Left cardiac atrium (tissue), 4 donors: Measurements from ENCODE around the gene NTHL1. TPM values are rescaled to one million over a fixed set of nuclear protein-coding genes. Genes with fewer than 3 reads are reported as not detected.
"Not testable (repeated sequence)": the region's sequence is repeated elsewhere in the genome, so short reads cannot be mapped to it uniquely, and the experiment has no call there.

Source experiments
- ATAC-seq, 2 donors: fragments of 200-7000 bp; cut with Tn5 transposase; one replicate each; pipeline ENCODE4 v1.9.1; 2020; ENCODE audit warnings: mild to moderate bottlenecking in 2 of 2, moderate library complexity in 2 of 2
- DNase-seq: peaks from one replicate; pipeline ENCODE4 v3.0.0-alpha.2; 2020
- intact Hi-C, 2 donors: fragments of 100-400 bp; cut with DNase I; formaldehyde crosslinking; loops; one replicate each; pipeline versions ENCODE4 v1.14.1 to v1.15.1; 2022 to 2023
- total RNA-seq, 2 donors: library from RNA; stranded (reverse); fragmentation: NEBNext Ultra II Directional; extraction: Animal tissue kit (Norgen Biotek cat#: 25700); gene quantifications; one replicate each; pipeline ENCODE4 v1.2.1, GENCODE V29; 2021
- donor health status: DM: no; HTN: yes; CAD: no.
- donor health status: DM: no; HTN: yes; CAD: no; lungs with severe emphysema.
- donor health status: DM: yes; HTN: yes; CAD: no.
- donor health status: Dilated cardiomyopathy.

The NTHL1 gene
- total RNA-seq, 2 donors from 2014 or later, result 5.7 to 16.6 TPM

DNA sequence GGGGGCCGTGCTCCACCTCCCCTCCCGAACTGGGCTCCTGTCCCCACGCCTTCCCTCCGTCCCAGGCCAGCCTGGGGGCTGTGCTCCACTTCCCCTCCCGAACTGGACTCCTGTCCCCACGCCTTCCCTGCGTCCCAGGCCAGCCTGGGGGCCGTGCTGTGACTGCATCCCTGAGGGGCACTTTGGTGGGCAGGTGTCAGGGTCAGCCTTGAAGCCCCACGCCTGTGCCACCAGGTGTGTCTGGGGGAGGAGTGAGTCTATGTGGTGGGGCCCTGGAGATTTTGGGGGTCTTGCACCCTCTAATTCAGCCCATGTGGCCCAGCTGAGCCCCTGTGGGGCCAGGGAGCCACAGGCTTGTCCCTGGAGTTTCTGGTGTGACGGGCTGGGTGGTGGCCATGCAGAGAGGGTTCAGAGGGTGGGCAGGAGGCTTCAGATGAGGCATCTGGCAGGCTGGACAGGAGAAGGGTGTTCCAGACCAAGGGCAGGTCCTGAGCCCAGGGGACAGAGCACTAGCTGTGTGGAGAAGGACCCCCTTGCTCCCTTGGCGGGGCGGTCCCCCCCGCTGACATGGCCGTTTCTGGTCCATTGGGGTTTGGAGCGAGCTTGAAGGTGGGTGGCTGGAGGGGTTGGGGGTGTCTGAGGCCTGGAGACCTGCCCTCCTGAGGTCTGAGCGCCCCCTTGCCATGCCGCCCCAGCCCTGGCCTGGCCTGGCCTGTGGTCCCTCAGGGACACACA, 12.8 kb downstream of the NTHL1 start:
- intact Hi-C loops, result no loop called here
- peak; percentile 24 for DNase-seq
- ATAC-seq, result no peak

DNA sequence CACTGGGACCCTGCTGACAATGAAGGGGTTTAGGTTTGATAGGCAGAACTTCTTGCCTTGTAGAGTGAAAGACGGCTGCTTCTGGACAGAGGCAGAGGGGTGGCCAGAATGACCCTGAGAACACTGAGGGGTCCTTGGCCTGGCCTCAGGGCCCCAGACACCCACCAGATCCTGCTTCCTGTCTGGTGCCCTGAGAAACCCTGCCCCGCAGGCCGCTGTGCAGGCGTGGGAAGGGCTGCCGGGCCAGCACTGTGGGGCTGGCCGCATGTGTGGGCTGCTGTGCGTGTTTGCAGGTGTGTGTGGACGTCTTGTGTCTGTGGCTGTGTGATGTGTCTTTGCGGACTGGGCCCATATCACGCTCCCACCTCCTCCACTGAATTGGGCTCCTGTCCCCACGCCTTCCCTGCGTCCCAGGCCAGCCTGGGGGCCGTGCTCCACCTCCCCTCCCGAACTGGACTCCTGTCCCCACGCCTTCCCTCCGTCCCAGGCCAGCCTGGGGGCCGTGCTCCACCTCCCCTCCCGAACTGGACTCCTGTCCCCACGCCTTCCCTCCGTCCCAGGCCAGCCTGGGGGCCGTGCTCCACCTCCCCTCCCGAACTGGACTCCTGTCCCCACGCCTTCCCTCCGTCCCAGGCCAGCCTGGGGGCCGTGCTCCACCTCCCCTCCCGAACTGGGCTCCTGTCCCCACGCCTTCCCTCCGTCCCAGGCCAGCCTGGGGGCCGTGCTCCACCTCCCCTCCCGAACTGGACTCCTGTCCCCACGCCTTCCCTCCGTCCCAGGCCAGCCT, 13.5 kb downstream of the NTHL1 start:
- ATAC-seq, intact Hi-C loops: not testable (repeated sequence)
- peak; percentile 26 for DNase-seq

DNA sequence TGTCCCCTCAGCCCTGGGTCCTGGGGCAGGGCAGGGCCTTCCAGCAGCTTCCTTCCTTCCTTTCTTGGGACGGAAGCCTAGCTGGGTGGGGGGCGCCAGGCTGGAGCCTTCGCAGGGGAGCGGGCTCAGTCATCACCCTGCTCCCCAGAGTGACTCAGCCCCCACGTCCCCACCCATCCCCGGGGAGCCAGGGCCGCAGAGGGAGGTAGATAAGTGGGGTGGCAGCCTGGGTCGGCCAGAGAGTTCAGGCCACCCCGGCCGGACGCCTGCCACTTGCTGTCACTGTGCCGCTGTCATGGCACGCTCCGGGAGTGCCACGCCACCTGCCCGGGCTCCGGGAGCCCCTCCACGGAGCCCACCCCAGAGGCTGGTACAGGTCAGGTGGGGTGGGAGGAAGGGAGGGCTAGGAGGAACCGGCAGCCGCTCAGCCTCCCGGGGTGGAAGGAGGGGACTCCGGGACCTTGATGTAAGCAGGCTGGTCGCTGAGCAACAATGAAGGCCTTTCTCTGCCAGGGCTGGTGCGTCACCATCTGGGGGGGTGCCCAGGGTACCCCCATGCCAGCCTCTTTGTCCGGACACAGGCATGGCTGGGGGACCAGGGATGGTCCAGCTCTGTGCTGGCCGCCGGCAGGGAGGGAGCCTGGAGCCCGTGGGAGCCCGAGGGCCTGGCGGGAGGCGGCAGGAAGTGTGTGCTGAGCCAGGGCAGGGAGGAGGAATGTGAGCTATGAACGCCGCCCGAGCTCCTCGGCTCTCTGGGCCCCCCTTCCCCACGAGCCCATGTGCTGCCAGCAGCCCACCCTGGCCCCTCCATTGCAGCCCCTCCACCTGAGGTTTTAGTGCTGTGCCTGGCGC, 14.4 kb downstream of the NTHL1 start:
- ATAC-seq (peak; percentile 55 to 68), DNase-seq (peak; percentile 79)
- intact Hi-C loops, result no loop called here

DNA sequence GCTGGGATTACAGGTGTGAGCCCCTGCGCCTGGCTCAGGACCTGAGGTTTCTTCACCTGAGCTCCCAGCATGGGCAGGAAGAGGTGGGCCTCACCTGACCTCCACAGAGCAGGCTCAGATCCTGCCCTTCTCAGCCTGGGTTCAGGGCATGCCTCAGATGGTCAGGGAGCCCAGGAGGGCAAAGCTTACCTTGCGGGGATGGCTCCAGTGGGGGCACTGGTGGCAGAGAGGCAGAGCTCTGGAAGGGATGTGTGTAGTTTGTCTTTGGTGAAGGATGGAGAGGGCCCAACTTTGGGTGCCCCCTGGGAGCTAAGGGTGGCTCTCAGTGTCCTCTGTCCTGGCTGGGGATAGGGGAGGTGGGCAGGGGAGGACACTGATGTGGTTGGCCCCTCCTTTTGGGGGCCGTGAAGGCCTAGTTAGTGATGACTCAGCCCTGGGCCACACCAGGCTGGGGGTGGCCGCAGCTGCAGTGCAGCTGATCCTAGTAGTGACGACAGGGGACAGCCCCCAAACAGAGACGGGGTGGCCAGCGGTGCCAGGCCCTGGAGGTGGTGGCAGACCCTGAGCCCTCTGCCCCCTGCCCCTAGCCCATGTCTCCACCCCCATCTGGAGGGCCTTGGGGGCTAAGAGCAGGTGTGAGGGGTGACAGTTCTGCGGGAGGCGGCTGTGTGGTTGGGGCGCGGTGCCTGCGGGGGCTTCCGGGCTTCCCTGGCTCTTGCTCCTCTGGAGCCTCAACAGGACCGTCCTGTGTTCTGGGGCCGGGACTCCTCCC, 15.2 kb downstream of the NTHL1 start:
- DNase-seq (peak; percentile 59), ATAC-seq (peak in 1 of 2 donors; percentile 19)
- intact Hi-C loops, result no loop called here

DNA sequence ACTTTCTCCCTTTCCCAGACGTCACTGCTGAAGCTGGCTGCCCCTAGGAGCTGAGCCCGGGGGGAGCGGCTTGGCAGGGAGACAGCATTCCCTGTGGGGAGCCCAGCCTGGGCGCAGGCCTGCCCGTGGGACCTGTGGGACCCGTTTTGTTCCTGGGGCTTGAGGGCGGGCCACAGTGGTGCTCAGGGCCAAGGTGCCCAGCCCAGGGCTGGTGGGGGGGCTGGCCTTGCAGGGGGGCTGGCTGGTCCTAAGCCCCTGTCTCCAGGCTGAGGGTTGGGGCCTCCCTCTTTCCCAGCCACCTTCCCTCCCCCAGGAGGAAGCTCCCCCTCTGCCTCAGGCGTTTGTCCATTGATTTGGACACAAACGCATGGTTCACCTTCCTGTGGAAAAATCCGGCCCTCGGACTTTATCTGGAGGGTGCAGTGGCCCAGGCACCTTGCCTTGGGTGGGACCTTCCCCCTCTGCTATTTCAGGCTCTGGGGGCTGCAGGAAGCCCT, 16.5 kb downstream of the NTHL1 start:
- intact Hi-C loops, result no loop called here
- peak in 1 of 2 donors; percentile 9 for ATAC-seq
- peak; percentile 80 for DNase-seq

DNA sequence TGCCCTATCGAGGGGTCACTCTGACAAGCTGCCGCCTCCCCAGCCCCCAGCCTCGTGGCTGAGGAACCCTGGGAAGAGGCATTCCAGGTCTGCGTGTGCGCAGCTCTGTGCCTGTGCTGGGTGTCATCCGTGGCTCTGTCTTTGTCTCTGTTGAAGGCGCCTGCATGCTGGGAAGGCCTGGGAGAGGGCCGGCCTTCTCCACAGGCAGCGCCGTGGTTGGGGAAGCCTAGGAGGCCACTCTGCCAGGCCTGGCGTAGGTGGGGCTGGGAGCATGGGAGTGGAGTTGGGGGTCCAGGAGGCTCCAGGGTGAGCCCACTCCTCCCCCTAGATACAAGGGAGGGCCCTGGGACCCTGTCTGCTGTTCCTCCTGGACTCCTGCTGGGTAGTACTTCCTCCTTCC, 17.6 kb downstream of the NTHL1 start:
- no peak for DNase-seq
- no peak for ATAC-seq
- intact Hi-C loops, result no loop called here

DNA sequence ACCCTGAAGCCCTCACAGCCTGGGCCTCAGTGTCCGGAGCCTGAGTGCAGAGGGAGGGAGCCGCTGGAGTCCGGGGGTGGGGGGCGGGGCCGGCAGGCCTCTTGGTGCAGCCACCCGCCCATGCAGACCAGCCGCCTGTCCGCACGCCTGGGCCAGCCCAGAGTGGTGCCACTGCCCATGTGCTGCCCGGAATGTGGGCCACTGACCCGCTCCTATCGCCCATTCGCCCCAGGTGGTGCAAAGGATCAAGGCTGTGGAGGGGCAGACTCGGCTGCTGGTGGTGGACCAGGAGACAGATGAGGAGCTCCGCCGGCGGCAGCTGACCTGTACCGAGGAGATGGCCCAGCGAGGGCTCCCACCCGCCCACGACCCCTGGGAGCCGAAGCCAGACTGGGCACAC, 18.3 kb downstream of the NTHL1 start:
- ATAC-seq, result no peak
- intact Hi-C loops, result no loop called here
- DNase-seq, result no peak

DNA sequence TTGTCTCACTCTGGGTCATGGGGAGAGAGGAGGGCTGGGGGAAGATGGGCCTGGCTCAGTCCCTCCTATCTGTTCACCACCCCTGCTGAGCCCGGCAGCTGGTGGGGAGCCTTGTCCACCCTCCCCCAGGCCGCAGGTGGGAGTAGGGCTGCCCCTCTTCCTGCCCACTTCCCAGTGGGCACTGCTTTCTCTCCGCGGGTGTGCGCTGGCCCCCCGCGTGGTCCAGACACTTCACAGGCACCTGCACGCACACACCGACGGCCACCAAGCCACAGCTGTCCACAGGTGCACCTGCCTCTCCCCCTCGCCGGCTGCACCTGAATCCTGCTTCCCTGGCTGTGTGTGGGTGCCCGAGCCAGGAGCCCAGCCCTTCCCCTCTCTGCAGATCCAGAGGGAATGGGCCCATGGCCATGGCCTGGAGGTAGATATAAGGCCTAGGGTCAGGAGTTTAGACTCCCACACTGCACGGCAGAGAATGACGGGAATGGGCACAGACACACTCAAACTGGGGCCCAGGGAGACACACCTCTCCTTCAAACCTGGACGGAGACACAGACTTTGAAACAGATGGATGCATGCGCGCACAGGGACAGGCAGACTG, 18.9 kb downstream of the NTHL1 start:
- DNase-seq (peak; percentile 14), ATAC-seq (no peak)

DNA sequence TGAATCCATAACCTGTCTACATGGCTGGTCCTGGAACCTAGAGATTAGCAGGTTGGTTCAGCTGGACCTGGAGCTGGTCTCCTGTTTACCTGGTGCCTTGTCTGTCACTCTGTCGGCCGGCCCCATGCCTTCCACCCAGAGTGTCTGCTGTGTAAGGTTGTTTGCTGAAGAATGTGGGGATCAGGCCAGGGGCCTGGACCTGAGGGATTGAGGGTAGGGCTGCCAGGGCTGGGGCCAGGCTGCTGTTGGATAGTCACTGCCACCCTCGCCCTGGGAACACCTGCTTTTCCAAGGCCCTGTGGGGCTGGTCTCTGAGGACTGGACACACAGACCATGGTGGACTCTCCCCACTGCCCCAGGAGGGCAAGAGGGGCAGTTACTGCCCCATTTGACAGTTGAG, 19.5 kb downstream of the NTHL1 start:
- intact Hi-C loops, result no loop called here
- peak; percentile 16 for DNase-seq
- ATAC-seq, result no peak

More for the DNA sequence above, 18.9 kb downstream of the NTHL1 start:
- intact Hi-C loops, result no loop called here

DNA sequence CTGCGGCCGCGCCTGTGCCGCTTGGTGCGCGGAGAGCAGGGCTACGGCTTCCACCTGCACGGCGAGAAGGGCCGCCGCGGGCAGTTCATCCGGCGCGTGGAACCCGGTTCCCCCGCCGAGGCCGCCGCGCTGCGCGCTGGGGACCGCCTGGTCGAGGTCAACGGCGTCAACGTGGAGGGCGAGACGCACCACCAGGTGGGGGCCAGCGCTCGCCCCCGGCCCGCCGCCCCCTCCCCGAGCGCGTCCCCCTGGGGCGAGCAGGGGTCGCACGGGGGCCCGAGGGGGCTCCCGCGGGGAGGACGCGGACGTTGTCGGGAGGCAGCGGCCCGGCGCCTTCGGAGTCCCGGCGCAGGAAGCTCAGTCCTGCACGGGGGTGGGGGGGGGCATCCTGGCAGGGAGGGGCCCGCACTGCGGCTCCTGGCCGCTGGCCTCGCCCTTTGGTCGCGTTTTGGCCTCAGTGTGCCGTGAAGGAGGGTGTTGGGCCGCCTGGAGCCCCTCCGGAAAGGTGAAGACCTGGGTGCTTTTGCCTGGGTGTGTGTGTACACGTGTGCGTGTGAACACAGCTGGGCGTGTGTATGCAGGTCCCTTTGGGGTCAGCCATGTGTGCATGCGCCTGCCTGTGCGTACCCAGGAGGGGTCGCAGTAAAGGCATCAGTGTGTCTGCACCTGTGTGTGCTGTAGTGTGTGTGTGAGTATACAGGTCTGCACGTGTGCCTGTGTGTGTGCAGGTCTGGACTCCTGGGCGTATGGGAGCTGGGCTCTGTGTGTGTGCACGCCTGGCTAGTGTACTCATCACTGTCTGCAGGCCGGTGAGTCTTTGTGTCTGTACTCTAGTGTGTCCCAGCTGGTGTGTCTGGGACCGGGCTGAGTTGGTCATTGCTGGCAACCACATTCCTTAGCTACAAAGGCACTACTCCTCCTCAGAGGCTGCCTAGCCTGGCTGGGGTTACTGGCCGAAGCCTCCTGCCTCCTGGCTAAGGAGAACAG, 20.3 kb downstream of the NTHL1 start:
- intact Hi-C loops, result no loop called here
- ATAC-seq, result peak in 1 of 2 donors; percentile 3

DNA sequence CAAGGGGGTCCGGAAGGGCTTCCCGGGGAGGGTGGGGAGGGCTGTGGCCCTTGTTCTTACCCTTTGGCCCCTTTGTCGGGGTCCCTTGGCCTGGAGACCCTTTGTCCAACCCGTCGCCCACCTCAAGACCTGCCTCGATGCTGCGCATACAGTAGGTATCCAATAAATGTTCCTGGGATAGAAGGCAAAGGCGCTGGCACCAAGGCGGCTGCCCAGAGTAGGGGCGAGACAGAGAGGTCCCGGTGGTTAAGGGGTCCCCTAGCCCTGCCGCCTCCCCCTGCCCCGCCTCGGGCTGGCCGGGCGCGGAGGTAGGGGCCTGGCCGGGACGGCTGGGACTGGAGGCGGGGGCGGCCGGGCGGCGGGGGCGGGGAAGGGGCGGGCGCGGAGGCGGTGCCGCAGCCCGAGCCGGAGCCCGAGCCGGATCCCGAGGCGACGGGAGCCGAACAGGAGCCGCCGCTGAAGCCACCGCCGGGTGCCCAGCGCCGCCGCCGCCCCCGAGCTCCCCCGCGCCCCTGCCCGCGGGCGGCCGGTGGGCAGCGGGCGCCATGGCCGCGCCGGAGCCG, 21.1 kb downstream of the NTHL1 start, which contains the start of gene NHERF2:
NHERF2 (plus strand) TSS at position 442 of the 563 bp plus-strand sequence; CDS start at position 546, 104 bp downstream.
- DNase-seq (no peak), ATAC-seq (peak; percentile 2 to 18)
- intact Hi-C loops, result no loop called here

More for the DNA sequence above, 20.3 kb downstream of the NTHL1 start:
- peak; percentile 37 for DNase-seq

DNA sequence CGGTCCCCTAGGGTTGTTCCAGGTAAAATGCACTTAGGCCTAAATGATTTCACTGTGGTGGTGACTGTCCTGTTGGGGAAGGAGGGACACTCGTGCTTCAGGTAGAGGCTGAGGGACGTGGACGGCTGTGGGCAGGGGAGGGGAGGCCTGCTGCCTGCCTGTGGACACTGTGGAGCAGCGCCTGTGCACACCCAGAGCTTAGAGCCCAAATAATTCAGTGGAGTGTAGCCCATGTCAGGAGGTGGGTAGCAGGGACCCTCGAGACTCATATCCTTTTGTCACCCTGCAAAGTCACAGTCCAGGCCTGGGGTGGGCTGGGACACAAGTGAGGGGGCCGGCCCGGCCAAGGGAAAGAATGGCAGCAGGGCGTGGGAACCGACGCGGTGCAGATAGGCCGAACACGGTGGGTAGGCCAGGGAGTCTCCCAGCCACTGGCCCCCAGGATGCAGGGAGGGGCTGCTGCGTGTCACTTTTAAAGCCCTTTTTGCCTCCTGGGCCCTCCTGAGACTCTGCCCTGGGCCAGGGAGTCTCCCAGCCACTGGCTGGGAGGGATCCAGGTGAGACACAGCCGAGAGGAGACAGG, 21.7 kb downstream of the NTHL1 start:
- ATAC-seq, result no peak
- intact Hi-C loops, result no loop called here
- DNase-seq, result no peak

DNA sequence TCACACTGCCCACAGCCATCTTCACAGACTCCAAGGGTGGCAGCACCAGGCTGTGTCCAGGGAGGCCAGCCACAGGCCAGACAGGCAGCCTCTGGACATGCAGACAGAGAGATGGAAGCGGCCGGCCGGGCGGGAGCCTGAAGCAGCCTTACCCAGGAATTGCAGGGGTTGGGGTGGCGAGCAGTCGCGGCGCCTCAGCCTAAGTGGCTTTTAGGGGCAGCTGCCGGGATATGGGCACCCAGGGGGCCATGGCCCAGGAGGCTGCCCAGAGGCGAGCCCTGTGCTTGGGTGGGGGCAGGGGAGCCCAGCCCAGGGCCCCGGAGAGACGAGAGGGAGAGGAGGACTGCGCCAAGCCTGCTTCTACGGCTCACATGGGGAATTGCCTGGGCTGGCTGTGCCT, 22.4 kb downstream of the NTHL1 start:
- intact Hi-C loops, result no loop called here
- DNase-seq, result no peak
- no peak for ATAC-seq

DNA sequence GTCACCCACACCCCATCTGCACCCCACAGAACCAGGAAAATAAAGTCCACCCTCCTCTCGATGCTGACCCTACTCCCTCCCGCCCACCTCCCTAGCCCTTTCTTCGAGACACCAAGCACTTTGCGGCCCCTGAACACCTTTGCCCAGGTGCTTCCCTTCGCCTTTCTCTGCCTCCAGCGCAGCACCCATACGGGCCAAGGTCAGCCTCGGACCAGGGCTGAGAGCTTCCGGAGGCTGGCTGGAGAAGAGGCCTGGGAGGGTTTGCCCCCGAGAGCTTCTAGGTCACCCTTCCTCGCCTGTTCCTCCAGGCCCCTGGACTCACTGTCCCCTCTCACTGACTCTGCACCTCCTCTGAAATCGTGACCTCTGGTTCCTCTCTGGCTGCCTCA, 23.6 kb downstream of the NTHL1 start:
- DNase-seq, result no peak
- intact Hi-C loops, result loop anchor here in 1 of 2 donors (5.0 kb wide), 1 partner anchor 118 kb away; no protein-coding TSS in a partner anchor
- no peak for ATAC-seq

DNA sequence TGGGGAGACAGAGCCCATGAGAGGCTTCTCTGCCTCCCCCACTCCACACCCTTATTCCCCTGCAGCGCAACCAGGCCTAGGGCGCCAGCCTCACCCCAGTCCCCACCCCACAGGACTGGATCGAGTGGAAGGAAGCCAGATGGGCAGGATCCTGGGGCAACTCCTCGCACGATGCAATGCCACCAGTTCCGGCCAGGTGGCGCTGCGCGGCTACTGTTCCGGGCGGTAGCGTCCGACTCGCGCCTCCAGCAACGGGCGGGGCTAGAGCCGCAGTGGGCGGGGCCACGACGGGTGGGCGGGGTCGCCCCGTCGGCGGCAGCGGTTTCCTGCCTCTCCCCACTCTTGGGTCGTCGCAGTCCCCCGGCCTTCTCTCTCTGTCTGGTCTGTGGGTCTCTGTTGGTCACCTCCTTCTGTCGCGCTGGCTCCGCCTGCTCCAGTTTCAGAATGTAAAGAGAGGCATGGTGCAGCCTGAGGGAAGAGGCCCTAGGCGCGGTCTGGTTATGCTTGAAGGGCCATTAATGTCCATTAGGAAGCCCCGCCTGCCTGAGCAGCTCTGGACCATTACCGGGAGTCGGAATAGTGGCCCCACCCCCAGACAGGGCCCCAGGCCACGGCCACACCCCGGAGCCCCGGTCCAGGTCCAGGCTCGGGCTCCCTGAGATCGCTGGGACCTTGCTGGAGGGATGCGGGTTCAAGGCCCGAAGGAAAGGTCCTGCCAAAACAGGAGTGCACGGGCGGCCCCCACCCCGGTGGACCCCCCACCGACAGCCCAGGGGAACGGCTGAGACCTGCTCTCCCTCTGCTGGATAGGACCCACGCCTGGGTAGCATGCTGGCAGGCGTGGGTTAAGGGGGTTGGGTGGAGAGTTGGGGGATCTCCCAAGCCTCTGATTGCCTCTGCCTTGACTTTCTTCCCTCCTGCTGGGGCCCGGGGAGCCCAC, 24.3 kb downstream of the NTHL1 start:
- intact Hi-C loops, result loop anchor here (2.0 to 5.0 kb wide), 2 partner anchors 117 to 119 kb away; no protein-coding TSS in a partner anchor
- DNase-seq, result peak; percentile 93
- peak; percentile 89 to 90 for ATAC-seq
